Astrocyte (in vitro differentiated cells and primary cell): ENCODE measurements around the gene MBD5.

ENCODE experiments used
- CTCF ChIP-seq: IDR thresholded peaks from 2 replicates; pipeline ENCODE4 v1.5.1; 2011; ENCODE audit warnings: low read depth, mild to moderate bottlenecking, inconsistent platforms, low read length, moderate library complexity; ENCODE audit not compliant: insufficient read depth
- EZH2 ChIP-seq: IDR thresholded peaks from 2 replicates; pipeline ENCODE4 v1.6.1; 2012; ENCODE audit warnings: mild to moderate bottlenecking, low read length, inconsistent platforms; ENCODE audit not compliant: insufficient read depth

GRCh38 chr2:148301362-148301761, 280.5 kb downstream of the MBD5 start:
- TF ChIP-seq CTCF = no peak
- TF ChIP-seq EZH2 = no peak
